ENCODE measurements around the gene KHDRBS1. TPM values are rescaled to one million over a fixed set of nuclear protein-coding genes. Genes with fewer than 3 reads are reported as not detected.
"Not testable (repeated sequence)": the region's sequence is repeated elsewhere in the genome, so short reads cannot be mapped to it uniquely, and the experiment has no call there.

KHDRBS1 gene
- total RNA-seq, 2 donors from 2014 or later, result 36.6 to 37.1 TPM

DNA sequence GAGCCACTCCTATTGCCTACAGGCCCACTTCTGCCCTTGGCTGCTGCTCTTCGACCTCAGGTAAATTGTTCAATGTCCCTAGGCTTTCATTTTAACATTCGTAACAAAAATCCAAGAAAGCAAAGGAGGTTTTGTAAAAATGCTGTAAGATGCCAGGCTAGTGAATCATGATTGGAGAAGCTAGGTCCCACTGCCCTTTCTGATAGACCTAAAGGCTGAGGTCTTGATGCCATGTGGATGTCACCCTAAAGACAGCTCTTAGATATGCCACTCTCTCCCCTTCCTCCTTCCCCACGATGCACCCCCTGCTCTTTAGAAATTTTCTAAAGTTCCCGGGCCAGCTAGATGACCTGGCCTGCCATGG lies 49.2 kb downstream of the KHDRBS1 start:
- H3K27ac ChIP-seq, result peak overlapping the region in 3 of 4 donors; percentile 4 to 35 (median 16)
- 61 to 69% methylated on average over 4 of the region's 4 CpGs for WGBS, 2 donors
- H3K27me3 ChIP-seq, result no peaks in the 10 kb centered on the region
- peaks cover 6 to 14% of the 10 kb centered on the region in 2 donors for H3K36me3 ChIP-seq (replicated peaks in 1 of 2; ENCODE audit: insufficient read depth in 1 of 2, low read depth in 2 of 2)
- TF ChIP-seq POLR2A (IDR thresholded peaks at IDR 0.05), result no peak
- TF ChIP-seq, protein P1, sequence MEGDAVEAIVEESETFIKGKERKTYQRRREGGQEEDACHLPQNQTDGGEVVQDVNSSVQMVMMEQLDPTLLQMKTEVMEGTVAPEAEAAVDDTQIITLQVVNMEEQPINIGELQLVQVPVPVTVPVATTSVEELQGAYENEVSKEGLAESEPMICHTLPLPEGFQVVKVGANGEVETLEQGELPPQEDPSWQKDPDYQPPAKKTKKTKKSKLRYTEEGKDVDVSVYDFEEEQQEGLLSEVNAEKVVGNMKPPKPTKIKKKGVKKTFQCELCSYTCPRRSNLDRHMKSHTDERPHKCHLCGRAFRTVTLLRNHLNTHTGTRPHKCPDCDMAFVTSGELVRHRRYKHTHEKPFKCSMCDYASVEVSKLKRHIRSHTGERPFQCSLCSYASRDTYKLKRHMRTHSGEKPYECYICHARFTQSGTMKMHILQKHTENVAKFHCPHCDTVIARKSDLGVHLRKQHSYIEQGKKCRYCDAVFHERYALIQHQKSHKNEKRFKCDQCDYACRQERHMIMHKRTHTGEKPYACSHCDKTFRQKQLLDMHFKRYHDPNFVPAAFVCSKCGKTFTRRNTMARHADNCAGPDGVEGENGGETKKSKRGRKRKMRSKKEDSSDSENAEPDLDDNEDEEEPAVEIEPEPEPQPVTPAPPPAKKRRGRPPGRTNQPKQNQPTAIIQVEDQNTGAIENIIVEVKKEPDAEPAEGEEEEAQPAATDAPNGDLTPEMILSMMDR (IDR thresholded peaks at IDR 0.05), result no peak
- intact Hi-C loops (cut with DNase I), result no loop called here
- H3K4me3 ChIP-seq, result no peak overlapping the region
- peaks cover 17% of the 10 kb centered on the region for H3K4me1 ChIP-seq
- DNase-seq (no peak), ATAC-seq (no peak)
- H3K9me3 ChIP-seq, result no peaks in the 10 kb centered on the region

DNA sequence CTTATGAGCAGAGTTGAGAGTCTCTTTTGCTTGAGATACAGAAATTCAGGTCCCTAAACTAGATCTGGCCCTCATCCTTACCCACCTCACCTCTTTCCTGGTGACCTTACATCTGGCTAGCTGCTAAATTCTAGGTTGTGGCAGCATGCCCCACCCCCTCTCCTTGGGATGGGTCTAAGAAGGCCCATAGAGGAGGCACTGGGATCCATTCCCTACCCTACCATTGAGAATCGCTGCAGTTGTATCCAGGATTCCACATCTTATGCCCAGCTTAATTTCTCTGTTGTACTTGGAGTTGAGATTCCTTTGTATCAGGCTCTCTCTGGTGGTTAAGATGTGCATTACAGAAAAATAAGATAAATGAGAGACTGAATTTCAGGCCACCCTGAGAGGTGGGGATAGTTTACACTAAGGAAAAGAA lies 49.6 kb downstream of the KHDRBS1 start:
- TF ChIP-seq, protein P1 (IDR thresholded peaks at IDR 0.05), result peak; percentile 15 to 60 (median 58)
- no peak for TF ChIP-seq POLR2A (IDR thresholded peaks at IDR 0.05)
- WGBS, 2 donors, result 17 to 44% methylated on average over 1 of the region's 1 CpG
- DNase-seq (no peak), ATAC-seq (peak; percentile 66)
- intact Hi-C loops (cut with DNase I), result no loop called here
- Histone ChIP-seq H3K27me3 (no peaks in the 10 kb centered on the region), H3K27ac (peak overlapping the region in 1 of 4 donors; percentile 35), H3K4me1 (peaks cover 17% of the 10 kb centered on the region), H3K36me3 (replicated peaks in 1 of 2; ENCODE audit: insufficient read depth in 1 of 2, low read depth in 2 of 2) (peaks cover 6 to 14% of the 10 kb centered on the region in 2 donors), H3K4me3 (no peak overlapping the region), H3K9me3 (no peaks in the 10 kb centered on the region)

DNA sequence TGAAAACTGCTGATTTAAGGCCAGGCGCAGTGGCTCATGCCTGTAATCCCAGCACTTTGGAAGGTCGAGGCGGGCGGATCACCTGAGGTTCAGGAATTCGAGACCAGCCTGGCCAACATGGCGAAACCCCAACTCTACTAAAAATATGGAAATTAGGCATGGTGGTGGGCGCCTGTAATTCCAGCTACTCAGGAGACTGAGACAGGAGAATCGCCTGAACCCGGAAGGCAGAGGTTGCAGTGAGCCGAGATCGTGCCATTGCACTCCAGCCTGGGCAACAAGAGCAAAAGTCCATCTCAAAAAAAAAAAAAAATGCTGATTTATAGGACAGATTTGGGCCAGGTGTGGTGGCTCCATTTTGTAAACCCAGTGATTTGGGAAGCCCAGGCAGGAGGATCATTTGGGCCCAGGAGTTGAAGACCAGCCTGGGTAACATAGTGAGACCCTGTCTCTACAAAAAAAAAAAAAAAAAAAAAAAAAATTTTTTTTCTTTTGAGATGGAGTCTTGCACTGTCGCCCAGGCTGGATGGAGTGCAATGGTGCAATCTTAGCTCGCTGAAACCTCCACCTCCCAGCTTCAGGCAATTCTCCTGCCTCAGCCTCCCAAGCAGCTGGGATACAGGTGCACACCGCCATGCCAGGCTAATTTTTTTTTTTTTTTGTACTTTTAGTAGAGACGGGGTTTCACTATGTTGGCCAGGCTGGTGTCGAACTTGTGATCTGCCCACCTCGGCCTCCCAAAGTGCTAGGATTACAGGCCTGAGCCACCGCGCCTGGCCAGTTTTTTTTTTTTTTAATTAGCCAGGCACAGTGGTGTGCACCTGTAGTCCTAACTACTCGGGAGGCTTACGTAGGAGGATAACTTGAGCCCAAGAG lies 52.2 kb downstream of the KHDRBS1 start:
- intact Hi-C loops (cut with DNase I); H3K36me3 ChIP-seq (replicated peaks in 1 of 2; ENCODE audit: insufficient read depth in 1 of 2, low read depth in 2 of 2); ATAC-seq; H3K9me3 ChIP-seq; H3K27me3 ChIP-seq; H3K4me3 ChIP-seq; DNase-seq: not testable (repeated sequence)
- Histone ChIP-seq H3K4me1 (peaks cover 17% of the 10 kb centered on the region), H3K27ac (peak overlapping the region in 1 of 4 donors; percentile 52)
- WGBS, 2 donors, result 70 to 77% methylated on average over 21 of the region's 21 CpGs

DNA sequence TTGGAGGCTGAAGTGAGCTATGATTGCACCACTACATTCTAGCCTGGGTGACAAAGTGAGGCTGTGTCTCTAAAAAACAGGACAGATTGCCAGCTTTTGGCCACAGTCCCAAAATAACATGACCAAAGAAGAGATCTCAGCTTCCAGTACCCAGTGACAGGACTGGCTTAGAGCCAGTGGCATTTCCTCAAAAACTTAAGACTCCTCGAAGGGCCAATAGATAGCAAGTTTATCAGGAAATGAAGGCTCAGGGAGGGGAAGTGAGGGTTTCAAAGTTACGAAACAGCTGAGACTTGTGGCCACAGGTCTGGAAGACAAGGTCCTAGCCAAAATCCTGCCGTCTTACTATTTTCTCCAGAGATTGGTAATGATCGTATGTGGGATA lies 52.8 kb downstream of the KHDRBS1 start:
- DNase-seq (peak; percentile 43 to 88 (median 58)), ATAC-seq (peak; percentile 34)
- no peaks in the 10 kb centered on the region for H3K36me3 ChIP-seq (replicated peaks in 1 of 2; ENCODE audit: insufficient read depth in 1 of 2, low read depth in 2 of 2)
- 16 to 18% methylated on average over 4 of the region's 4 CpGs for WGBS, 2 donors
- no peaks in the 10 kb centered on the region for H3K9me3 ChIP-seq
- H3K4me3 ChIP-seq, result no peak overlapping the region
- peak overlapping the region in 1 of 4 donors; percentile 52 for H3K27ac ChIP-seq
- peaks cover 17% of the 10 kb centered on the region for H3K4me1 ChIP-seq
- intact Hi-C loops (cut with DNase I), result no loop called here
- TF ChIP-seq, protein P1 (IDR thresholded peaks at IDR 0.05), result no peak
- no peak for TF ChIP-seq POLR2A (IDR thresholded peaks at IDR 0.05)
- no peaks in the 10 kb centered on the region for H3K27me3 ChIP-seq

DNA sequence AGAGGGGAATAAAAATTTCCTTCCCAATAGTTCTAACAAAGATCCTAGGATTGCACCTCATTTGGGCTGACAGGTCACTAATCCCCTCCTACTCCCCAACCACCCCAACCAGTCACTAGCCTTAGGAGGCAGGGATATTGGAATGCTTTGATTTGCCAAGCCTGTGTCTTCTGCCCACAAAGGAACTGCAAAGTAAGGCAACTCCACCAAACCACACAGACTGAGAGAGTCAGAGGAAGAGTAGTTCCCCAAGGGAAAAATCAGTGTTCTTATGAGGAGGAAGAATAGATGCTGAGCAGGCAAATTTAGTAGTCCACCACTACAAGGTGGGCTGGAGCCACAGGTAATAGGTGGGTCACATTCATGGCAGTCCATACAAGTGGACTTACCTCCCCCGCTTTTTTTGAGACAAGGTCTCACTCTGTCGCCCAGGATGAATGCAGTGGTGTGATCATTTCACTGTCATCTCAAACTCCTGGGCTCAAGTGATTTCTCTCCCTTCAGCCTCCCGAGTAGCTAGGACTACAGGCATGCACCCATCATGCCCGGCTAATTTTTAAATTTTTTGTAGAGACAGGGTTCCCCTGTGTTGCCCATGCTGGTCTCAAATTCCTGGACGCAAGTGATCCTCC lies 55.4 kb downstream of the KHDRBS1 start:
- ATAC-seq, result no peak

More for the DNA sequence above, 55.4 kb downstream of the KHDRBS1 start:
- TF ChIP-seq, protein P1 (IDR thresholded peaks at IDR 0.05), result no peak
- no peak for TF ChIP-seq POLR2A (IDR thresholded peaks at IDR 0.05)
- intact Hi-C loops (cut with DNase I), result no loop called here
- H3K27ac ChIP-seq, result no peak overlapping the region
- no peak overlapping the region for H3K4me3 ChIP-seq
- peaks cover 20% of the 10 kb centered on the region for H3K4me1 ChIP-seq
- H3K36me3 ChIP-seq (replicated peaks in 1 of 2; ENCODE audit: insufficient read depth in 1 of 2, low read depth in 2 of 2), result no peaks in the 10 kb centered on the region
- DNase-seq, result no peak
- H3K27me3 ChIP-seq, result no peaks in the 10 kb centered on the region
- 50 to 55% methylated on average over 5 of the region's 5 CpGs for WGBS, 2 donors
- no peaks in the 10 kb centered on the region for H3K9me3 ChIP-seq

All from body of pancreas (tissue), 4 donors.